HG03520 (cell line): ENCODE data around the gene GPATCH2.
"Not testable (repeated sequence)": the region's sequence is repeated elsewhere in the genome, so short reads cannot be mapped to it uniquely, and the experiment has no call there.

ENCODE experiments used
- ATAC-seq: cut with Tn5 transposase; IDR thresholded peaks from one replicate; pipeline ENCODE4 v1.9.1; 2021; ENCODE audit warnings: mild to moderate bottlenecking, moderate library complexity; ENCODE audit not compliant: unreplicated experiment

Gene GPATCH2

DNA sequence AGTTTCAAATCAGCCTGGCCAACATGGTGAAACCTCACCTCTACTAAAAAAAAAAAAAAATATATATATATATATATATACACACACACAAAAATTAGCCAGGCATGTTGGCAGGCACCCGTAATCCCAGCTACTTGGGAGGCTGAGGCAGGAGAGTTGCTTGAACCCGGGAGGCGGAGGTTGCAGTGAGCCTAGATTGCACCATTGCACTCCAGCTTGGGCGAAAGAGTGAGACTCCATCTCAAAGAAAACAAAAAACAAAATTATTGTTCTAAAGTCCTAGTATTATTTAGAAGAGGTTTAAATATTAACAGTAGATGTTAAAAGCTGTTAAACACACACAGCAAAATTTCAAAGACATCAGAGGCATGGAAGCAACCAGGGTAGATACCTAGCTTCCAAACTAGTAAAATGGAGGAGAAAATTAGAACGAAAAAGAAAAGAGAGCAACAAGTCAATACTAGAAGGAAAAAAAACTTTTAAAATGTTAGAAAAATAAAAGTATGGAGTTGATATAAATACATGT, 46.5 kb downstream of the GPATCH2 start:
- ATAC-seq, result not testable (repeated sequence)

- no peak for ATAC-seq
Observed at GRCh38 chr1:217577336-217577735, 53.6 kb downstream of the GPATCH2 start.

GRCh38 chr1:217574265-217574949, 56.5 kb downstream of the GPATCH2 start:
- ATAC-seq, result no peak

GRCh38 chr1:217569021-217569420, 61.9 kb downstream of the GPATCH2 start:
- no peak for ATAC-seq

GRCh38 chr1:217568200-217568599, 62.7 kb downstream of the GPATCH2 start:
- no peak for ATAC-seq

DNA sequence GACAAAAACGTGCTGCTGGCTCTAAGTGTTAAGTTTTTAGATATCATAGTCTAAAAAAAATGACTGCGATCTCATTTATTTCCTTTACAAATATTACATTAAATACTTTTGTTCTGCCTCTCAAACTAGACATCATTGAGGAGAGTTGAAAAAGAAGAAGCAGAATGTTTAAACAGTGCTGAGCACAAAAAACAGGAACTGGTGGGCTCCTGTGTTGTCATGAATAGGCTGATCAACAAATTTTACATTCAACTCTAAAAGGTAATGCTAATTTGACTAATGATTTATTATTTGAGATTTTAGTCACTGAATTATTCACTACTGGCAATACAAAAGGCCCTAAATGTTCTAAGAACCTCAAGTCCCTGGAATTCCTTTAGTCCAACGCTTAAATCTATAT, 66.1 kb downstream of the GPATCH2 start:
- ATAC-seq, result no peak

- no peak for ATAC-seq
Observed at GRCh38 chr1:217564207-217564606, 66.7 kb downstream of the GPATCH2 start.

- ATAC-seq, result no peak
Observed at GRCh38 chr1:217563179-217563578, 67.7 kb downstream of the GPATCH2 start.

DNA sequence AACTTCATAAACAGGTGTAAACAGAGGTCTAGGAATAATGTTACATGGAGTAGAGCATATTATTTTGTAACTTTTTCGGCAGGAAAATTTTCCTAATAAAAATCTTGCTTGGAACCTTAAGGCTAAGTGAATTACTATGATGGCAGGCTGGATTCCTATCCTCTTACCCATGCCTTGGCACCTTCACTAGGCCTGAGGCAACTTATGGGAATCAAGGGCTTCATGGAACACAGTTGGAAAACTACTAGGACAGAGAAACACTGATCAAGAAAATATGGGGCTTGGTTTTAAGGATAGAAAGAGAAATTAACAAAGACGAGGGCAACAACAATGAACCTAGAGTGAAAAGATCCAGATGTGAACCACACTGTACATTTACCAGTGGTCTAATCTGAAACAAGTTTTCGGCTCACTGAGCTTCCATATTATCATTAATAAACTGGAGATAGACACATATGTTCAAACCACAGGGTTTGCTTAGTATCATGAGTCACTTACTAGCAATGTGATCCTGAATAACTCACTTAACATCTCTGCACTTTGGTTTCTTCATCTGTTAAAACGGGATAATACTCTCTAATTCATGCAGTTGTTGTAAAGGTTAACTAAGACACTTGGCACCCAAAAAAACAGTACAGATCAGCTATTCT, 68.5 kb downstream of the GPATCH2 start:
- no peak for ATAC-seq

DNA sequence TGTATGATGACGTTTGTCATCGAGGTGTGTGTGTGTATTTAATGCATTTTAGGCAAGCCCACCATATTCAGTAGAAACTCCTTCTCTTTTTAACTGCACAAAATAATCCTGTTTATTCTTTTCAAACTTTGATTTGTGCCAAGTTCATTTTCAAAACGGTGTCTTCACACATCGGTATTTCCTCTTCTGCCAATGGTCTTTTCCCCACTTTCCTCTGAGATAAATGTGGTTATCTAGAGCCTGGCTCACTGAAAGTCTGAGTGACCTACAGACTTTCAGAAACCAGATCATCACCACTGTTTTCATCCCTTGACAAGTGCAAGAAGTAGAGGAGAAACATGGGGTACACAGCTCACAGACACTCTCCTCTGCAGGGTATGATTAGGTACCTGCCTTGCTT, 69.4 kb downstream of the GPATCH2 start:
- no peak for ATAC-seq

DNA sequence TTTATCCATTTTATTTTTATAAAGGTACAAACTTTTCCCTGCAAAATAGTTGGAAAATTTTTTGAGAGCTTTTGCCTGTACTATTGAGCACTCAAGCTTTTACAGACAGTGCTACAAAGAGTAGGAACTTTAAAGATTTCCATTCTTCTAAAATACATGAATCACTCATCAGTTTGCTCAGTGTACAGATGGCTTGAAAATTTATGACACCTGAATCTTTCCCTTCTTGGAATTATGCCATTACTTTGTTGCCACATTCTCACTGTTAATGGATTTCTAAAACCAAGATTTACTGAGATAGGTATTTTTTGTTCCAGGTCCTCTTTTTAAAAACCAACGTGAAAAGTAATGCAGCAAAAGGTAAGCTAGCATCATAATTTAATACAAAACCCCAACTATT, 76.0 kb downstream of the GPATCH2 start:
- ATAC-seq, result no peak

- no peak for ATAC-seq
Observed at GRCh38 chr1:217553949-217554509, 76.9 kb downstream of the GPATCH2 start.

- no peak for ATAC-seq
Observed at GRCh38 chr1:217552339-217552951, 78.4 kb downstream of the GPATCH2 start.

DNA sequence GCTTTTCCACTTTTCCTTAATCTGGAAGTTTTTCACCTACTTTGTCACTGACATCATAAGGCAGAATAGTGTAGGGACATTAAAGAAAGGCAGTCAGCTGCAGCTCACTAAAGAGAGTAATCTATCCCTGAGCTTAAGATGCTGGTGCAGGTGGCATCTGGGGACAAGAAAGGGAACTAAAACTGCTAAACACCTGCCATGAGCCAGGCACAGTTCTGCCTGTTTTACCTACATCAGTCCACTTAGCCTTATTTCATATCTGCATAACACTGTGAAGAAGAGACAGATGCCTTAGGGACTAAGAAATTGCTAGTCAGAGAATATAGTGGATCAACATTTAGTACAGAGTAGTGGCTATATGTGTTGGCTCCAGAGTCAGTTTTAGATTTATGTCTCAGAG, 88.1 kb downstream of the GPATCH2 start:
- ATAC-seq, result peak; percentile 78

- ATAC-seq, result no peak
Observed at GRCh38 chr1:217542136-217542777, 88.6 kb downstream of the GPATCH2 start.

DNA sequence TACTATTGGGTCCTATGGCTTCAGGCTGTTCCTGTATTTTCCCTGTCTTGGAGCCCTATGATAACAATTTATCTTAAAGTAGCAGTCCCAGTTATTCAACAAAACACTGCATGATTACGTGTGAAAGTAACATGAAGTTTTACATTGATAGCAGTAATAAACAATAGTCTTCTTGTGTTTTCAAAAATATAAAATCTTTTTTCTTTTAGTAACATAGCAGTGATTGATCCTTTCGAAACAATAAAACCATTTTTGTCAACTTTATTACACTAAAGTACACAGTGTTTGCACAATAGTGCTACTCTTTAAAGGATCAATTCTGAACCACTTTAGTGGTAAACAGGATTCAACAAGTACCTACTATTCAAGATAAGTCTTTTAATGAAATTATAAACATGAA, 90.6 kb downstream of the GPATCH2 start:
- ATAC-seq, result no peak

DNA sequence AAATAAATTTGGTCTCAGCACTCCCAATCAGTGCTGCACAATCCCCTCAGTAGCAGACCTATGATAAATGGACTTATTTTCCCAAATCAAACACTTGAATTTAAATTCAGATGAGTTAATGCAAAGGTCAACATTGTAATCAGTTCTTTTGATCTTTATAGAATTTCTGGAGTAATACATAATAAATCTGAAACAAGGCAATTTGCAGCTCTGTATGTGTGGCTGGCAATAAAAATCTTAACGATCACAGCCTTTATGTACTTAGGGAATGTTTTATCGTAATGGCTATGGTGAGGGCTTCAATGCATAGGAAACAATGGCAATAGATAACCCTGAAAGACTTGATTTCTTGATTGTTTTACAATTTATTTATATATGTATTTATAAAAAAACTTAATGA, 91.4 kb downstream of the GPATCH2 start:
- ATAC-seq, result no peak

- ATAC-seq, result no peak
Observed at GRCh38 chr1:217535601-217536377, 95.1 kb downstream of the GPATCH2 start.

DNA sequence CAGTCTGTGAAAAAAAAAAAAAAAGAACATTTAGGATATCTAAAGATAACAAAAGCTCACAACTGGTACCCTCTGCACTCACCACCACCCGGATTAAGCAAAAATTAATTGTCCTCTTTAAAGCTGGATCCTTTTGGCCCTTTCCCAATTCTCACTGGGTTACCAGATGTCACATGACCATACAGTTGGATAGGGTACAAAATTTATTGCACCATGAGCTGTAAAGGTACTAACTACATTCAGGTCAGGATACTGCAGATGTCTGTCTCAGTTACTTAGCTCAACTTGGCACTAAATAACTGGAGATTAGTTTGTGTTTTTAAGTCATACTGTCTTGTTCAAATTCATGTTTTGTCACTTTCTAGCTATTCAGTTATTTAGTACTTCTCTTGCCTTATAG, 96.3 kb downstream of the GPATCH2 start:
- no peak for ATAC-seq

DNA sequence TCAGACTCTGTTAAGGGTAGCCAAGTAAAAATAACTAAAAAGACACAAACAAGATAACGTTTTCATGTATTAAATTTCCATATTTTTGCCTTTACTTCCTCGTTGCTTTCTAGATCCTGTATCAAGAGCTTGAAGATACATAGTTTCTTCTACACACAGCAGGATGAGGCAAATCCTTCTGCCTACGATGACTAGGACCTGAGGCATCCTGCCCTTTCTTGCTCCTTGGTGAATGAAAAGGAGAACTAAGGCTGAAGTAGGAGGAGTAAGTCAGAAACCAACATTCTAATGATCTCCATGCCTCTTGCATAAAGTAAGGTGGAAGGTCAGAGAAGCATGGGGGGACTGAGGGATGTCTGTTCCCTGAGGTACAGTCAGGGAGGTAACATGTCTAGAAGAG, 102.6 kb downstream of the GPATCH2 start:
- no peak for ATAC-seq

DNA sequence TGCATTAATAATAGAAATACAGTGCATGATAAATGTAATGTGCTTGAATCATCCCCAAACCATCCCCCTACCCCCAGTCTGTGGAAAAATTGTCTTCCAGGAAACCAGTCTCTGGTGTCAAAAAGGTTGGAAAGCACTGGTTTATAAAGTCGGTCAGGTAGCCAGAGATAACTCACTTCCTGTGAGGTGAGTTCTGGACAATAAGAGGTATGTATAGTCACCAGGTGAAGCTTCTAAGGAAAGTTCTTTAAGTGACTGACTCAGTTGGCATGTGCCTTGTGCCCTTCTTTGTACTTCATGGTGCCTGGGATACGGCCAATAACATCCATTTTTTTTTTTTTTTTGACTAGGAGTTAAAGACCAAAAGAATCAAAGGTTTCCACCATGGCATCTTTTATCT, 103.7 kb downstream of the GPATCH2 start:
- no peak for ATAC-seq
